ENCODE results near the gene RASGRF2.

The RASGRF2 gene

GRCh38 chr5:81075041-81075440 lies 114.9 kb downstream of the RASGRF2 start:
- TF ChIP-seq CTCF (conservative IDR thresholded peaks at IDR 0.05; ENCODE audit: low read length) = no peak
- no peak overlapping the region for H3K4me3 ChIP-seq (ENCODE audit: low read length)
- DNase-seq (ENCODE audit: low read depth) = no peak

DNA sequence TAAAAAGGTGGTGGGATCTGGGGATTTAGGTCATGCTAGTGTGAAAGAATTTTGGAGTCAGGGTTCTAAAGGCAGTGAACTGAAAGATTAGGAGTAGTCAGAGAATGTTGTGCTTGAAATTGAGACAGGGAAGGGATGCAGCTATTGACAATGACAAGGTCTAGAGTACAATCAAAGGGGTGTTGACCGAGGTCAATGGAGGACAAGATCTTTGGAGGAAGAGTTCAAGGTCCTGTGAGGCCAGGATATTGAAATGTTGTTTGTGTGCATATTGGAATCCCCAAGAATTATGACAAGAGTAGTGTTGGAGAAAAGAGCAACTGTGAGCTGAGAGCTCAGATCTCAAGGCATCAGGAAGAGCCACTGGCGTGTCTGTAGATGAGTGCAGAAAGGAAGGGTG lies 116.9 kb downstream of the RASGRF2 start:
- H3K4me3 ChIP-seq (ENCODE audit: low read length) = no peak overlapping the region
- no peak for DNase-seq (ENCODE audit: low read depth)
- TF ChIP-seq CTCF (conservative IDR thresholded peaks at IDR 0.05; ENCODE audit: low read length) = no peak

- DNase-seq (ENCODE audit: low read depth) = no peak
- no peak for TF ChIP-seq CTCF (conservative IDR thresholded peaks at IDR 0.05; ENCODE audit: low read length)
- no peak overlapping the region for H3K4me3 ChIP-seq (ENCODE audit: low read length)
Observed at GRCh38 chr5:81078930-81079329, 118.8 kb downstream of the RASGRF2 start.

DNA sequence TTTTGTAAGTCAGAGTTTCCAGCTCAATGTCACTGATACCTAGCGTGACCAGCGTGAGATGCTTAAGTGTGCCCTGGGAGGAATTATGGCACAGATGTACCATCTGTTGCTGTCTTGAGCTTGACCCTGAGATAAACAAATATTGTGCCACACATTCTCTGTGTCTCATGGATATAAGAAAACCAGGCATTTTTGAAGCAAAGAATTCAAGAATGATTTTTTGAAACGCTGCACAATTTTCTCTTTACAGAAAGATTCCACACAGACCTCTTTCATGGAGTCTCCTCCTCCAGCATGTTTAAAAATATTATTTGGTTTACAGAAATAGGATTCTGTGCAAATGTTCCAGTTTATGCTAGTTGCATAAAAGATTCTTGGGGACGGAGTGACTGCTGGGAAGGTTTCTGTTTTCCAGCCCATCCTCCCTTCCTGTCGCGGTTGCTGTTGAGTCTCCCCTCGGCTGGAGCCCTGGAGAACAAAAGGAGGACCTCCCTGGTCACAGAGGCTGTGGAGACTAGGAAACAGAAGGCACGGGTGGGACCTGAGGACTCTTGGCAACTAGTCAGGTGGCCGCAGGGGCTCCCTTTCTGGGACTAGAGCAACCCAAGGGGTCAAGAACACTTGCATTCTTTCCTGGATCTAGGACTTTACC lies 120.8 kb downstream of the RASGRF2 start:
- H3K4me3 ChIP-seq (ENCODE audit: low read length) = no peak overlapping the region
- TF ChIP-seq CTCF (conservative IDR thresholded peaks at IDR 0.05; ENCODE audit: low read length) = no peak
- no peak for DNase-seq (ENCODE audit: low read depth)

- H3K4me3 ChIP-seq (ENCODE audit: low read length) = no peak overlapping the region
- TF ChIP-seq CTCF (conservative IDR thresholded peaks at IDR 0.05; ENCODE audit: low read length) = no peak
- no peak for DNase-seq (ENCODE audit: low read depth)
Observed at GRCh38 chr5:81081461-81081835, 121.3 kb downstream of the RASGRF2 start.

GRCh38 chr5:81086881-81087281 lies 126.7 kb downstream of the RASGRF2 start:
- H3K4me3 ChIP-seq (ENCODE audit: low read length) = no peak overlapping the region
- no peak for DNase-seq (ENCODE audit: low read depth)
- TF ChIP-seq CTCF (conservative IDR thresholded peaks at IDR 0.05; ENCODE audit: low read length) = no peak

DNA sequence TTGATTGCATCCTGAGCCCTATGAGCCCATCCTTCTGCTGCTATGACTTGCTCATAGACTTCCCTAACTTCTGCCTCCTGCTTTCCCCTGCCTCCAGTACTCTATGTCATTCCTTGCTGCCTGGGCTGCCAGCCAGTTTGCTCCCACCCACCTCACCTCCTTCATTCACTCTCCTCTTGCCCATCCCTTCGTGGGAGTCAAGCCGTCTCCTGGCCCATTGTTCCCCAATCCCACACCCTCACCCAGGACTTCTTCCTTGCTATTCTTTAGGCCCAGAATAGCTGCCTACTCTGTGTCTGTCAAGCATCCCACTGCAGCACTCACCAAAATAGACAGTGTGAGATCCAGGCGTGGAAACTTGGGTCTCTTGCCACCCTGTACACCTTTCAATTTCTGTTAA lies 131.0 kb downstream of the RASGRF2 start:
- TF ChIP-seq CTCF (conservative IDR thresholded peaks at IDR 0.05; ENCODE audit: low read length) = no peak
- H3K4me3 ChIP-seq (ENCODE audit: low read length) = no peak overlapping the region
- DNase-seq (ENCODE audit: low read depth) = no peak
